ENCODE results near the gene PIP4K2A. TPM values are rescaled to one million over a fixed set of nuclear protein-coding genes. Genes with fewer than 3 reads are reported as not detected.

The PIP4K2A gene
- polyA plus RNA-seq, 4 donors: 4.5 to 11.3 (median 9.0) TPM

GRCh38 chr10:22708772-22709171 is 5.6 kb downstream of the PIP4K2A start:
- H3K4me1 ChIP-seq (ENCODE audit: control insufficient read depth in 3 of 3, insufficient read depth in 2 of 3, low read depth in 1 of 3, low read length in 2 of 3): peaks cover 0 to 5% (median 5%) of the 10 kb centered on the region in 3 donors
- H3K36me3 ChIP-seq (ENCODE audit: control insufficient read depth in 3 of 3, insufficient read depth in 2 of 3, low read depth in 1 of 3, low read length in 3 of 3): peaks cover 0 to 2% (median 0%) of the 10 kb centered on the region in 3 donors
- H3K27ac ChIP-seq (ENCODE audit: low read depth in 1 of 3, low read length in 2 of 3): no peak overlapping the region
- WGBS, 3 donors: 90 to 97% (median 91%) methylated on average over 1 of the region's 1 CpG
- H3K27me3 ChIP-seq (ENCODE audit: control insufficient read depth in 3 of 3, insufficient read depth in 3 of 3, low read length in 3 of 3): peaks cover 0 to 5% (median 0%) of the 10 kb centered on the region in 3 donors
- FAIRE-seq: no peak
- no peak overlapping the region for H3K4me3 ChIP-seq (ENCODE audit: low read depth in 1 of 3, low read length in 3 of 3)
- no peaks in the 10 kb centered on the region for H3K9me3 ChIP-seq (ENCODE audit: control insufficient read depth in 2 of 2, insufficient read depth in 1 of 2, low read depth in 1 of 2, low read length in 1 of 2)
- DNase-seq: no peak

GRCh38 chr10:22705527-22705926 is 8.9 kb downstream of the PIP4K2A start:
- Histone ChIP-seq H3K27ac (ENCODE audit: low read depth in 1 of 3, low read length in 2 of 3) (no peak overlapping the region), H3K4me3 (ENCODE audit: low read depth in 1 of 3, low read length in 3 of 3) (no peak overlapping the region), H3K4me1 (ENCODE audit: control insufficient read depth in 3 of 3, insufficient read depth in 2 of 3, low read depth in 1 of 3, low read length in 2 of 3) (peaks cover 0 to 13% (median under 1%) of the 10 kb centered on the region in 3 donors), H3K36me3 (ENCODE audit: control insufficient read depth in 3 of 3, insufficient read depth in 2 of 3, low read depth in 1 of 3, low read length in 3 of 3) (peaks cover 0 to 4% (median 0%) of the 10 kb centered on the region in 3 donors), H3K9me3 (ENCODE audit: control insufficient read depth in 2 of 2, insufficient read depth in 1 of 2, low read depth in 1 of 2, low read length in 1 of 2) (no peaks in the 10 kb centered on the region), H3K27me3 (ENCODE audit: control insufficient read depth in 3 of 3, insufficient read depth in 3 of 3, low read length in 3 of 3) (no peaks in the 10 kb centered on the region)
- FAIRE-seq (no peak), DNase-seq (no peak)
- WGBS, 3 donors: 90 to 92% (median 90%) methylated on average over 5 of the region's 5 CpGs

GRCh38 chr10:22704942-22705341 is 9.4 kb downstream of the PIP4K2A start:
- no peaks in the 10 kb centered on the region for H3K9me3 ChIP-seq (ENCODE audit: control insufficient read depth in 2 of 2, insufficient read depth in 1 of 2, low read depth in 1 of 2, low read length in 1 of 2)
- no peaks in the 10 kb centered on the region for H3K27me3 ChIP-seq (ENCODE audit: control insufficient read depth in 3 of 3, insufficient read depth in 3 of 3, low read length in 3 of 3)
- H3K27ac ChIP-seq (ENCODE audit: low read depth in 1 of 3, low read length in 2 of 3): no peak overlapping the region
- FAIRE-seq (no peak), DNase-seq (no peak)
- no peak overlapping the region for H3K4me3 ChIP-seq (ENCODE audit: low read depth in 1 of 3, low read length in 3 of 3)
- peaks cover 0 to 4% (median 0%) of the 10 kb centered on the region in 3 donors for H3K36me3 ChIP-seq (ENCODE audit: control insufficient read depth in 3 of 3, insufficient read depth in 2 of 3, low read depth in 1 of 3, low read length in 3 of 3)
- H3K4me1 ChIP-seq (ENCODE audit: control insufficient read depth in 3 of 3, insufficient read depth in 2 of 3, low read depth in 1 of 3, low read length in 2 of 3): peaks cover 0 to 9% (median 3%) of the 10 kb centered on the region in 3 donors
- WGBS, 3 donors: 72 to 86% (median 76%) methylated on average over 5 of the region's 5 CpGs

GRCh38 chr10:22704471-22704911 is 9.9 kb downstream of the PIP4K2A start:
- Histone ChIP-seq H3K27me3 (ENCODE audit: control insufficient read depth in 3 of 3, insufficient read depth in 3 of 3, low read length in 3 of 3) (no peaks in the 10 kb centered on the region), H3K27ac (ENCODE audit: low read depth in 1 of 3, low read length in 2 of 3) (peak overlapping the region in 1 of 3 donors; percentile 12), H3K4me1 (ENCODE audit: control insufficient read depth in 3 of 3, insufficient read depth in 2 of 3, low read depth in 1 of 3, low read length in 2 of 3) (peaks cover 0 to 8% (median 3%) of the 10 kb centered on the region in 3 donors), H3K4me3 (ENCODE audit: low read depth in 1 of 3, low read length in 3 of 3) (no peak overlapping the region), H3K9me3 (ENCODE audit: control insufficient read depth in 2 of 2, insufficient read depth in 1 of 2, low read depth in 1 of 2, low read length in 1 of 2) (no peaks in the 10 kb centered on the region), H3K36me3 (ENCODE audit: control insufficient read depth in 3 of 3, insufficient read depth in 2 of 3, low read depth in 1 of 3, low read length in 3 of 3) (peaks cover 0 to 4% (median 0%) of the 10 kb centered on the region in 3 donors)
- no peak for FAIRE-seq
- 65 to 84% (median 72%) methylated on average over 4 of the region's 4 CpGs for WGBS, 3 donors
- no peak for DNase-seq

GRCh38 chr10:22702348-22702747 is 12.0 kb downstream of the PIP4K2A start:
- H3K27me3 ChIP-seq (ENCODE audit: control insufficient read depth in 3 of 3, insufficient read depth in 3 of 3, low read length in 3 of 3): no peaks in the 10 kb centered on the region
- H3K4me1 ChIP-seq (ENCODE audit: control insufficient read depth in 3 of 3, insufficient read depth in 2 of 3, low read depth in 1 of 3, low read length in 2 of 3): peaks cover 2 to 12% (median 3%) of the 10 kb centered on the region in 3 donors
- H3K36me3 ChIP-seq (ENCODE audit: control insufficient read depth in 3 of 3, insufficient read depth in 2 of 3, low read depth in 1 of 3, low read length in 3 of 3): peaks cover 0 to 4% (median 0%) of the 10 kb centered on the region in 3 donors
- H3K27ac ChIP-seq (ENCODE audit: low read depth in 1 of 3, low read length in 2 of 3): no peak overlapping the region
- H3K9me3 ChIP-seq (ENCODE audit: control insufficient read depth in 2 of 2, insufficient read depth in 1 of 2, low read depth in 1 of 2, low read length in 1 of 2): no peaks in the 10 kb centered on the region
- H3K4me3 ChIP-seq (ENCODE audit: low read depth in 1 of 3, low read length in 3 of 3): no peak overlapping the region
- no peak for DNase-seq
- 69 to 83% (median 81%) methylated on average over 4 of the region's 4 CpGs for WGBS, 3 donors
- FAIRE-seq: no peak

GRCh38 chr10:22701132-22701826 is 13.1 kb downstream of the PIP4K2A start:
- Histone ChIP-seq H3K27ac (ENCODE audit: low read depth in 1 of 3, low read length in 2 of 3) (peak overlapping the region in 1 of 3 donors; percentile 5), H3K27me3 (ENCODE audit: control insufficient read depth in 3 of 3, insufficient read depth in 3 of 3, low read length in 3 of 3) (no peaks in the 10 kb centered on the region), H3K4me3 (ENCODE audit: low read depth in 1 of 3, low read length in 3 of 3) (no peak overlapping the region), H3K36me3 (ENCODE audit: control insufficient read depth in 3 of 3, insufficient read depth in 2 of 3, low read depth in 1 of 3, low read length in 3 of 3) (peaks cover 0 to 4% (median 0%) of the 10 kb centered on the region in 3 donors), H3K9me3 (ENCODE audit: control insufficient read depth in 2 of 2, insufficient read depth in 1 of 2, low read depth in 1 of 2, low read length in 1 of 2) (no peaks in the 10 kb centered on the region), H3K4me1 (ENCODE audit: control insufficient read depth in 3 of 3, insufficient read depth in 2 of 3, low read depth in 1 of 3, low read length in 2 of 3) (peaks cover 2 to 12% (median 3%) of the 10 kb centered on the region in 3 donors)
- no peak for DNase-seq
- FAIRE-seq: no peak
- 82 to 92% (median 85%) methylated on average over 4 of the region's 4 CpGs for WGBS, 3 donors

- Histone ChIP-seq H3K27ac (ENCODE audit: low read depth in 1 of 3, low read length in 2 of 3) (no peak overlapping the region), H3K36me3 (ENCODE audit: control insufficient read depth in 3 of 3, insufficient read depth in 2 of 3, low read depth in 1 of 3, low read length in 3 of 3) (peaks cover 0 to 3% (median 0%) of the 10 kb centered on the region in 3 donors), H3K4me3 (ENCODE audit: low read depth in 1 of 3, low read length in 3 of 3) (no peak overlapping the region), H3K9me3 (ENCODE audit: control insufficient read depth in 2 of 2, insufficient read depth in 1 of 2, low read depth in 1 of 2, low read length in 1 of 2) (no peaks in the 10 kb centered on the region), H3K4me1 (ENCODE audit: control insufficient read depth in 3 of 3, insufficient read depth in 2 of 3, low read depth in 1 of 3, low read length in 2 of 3) (peaks cover 2 to 12% (median 3%) of the 10 kb centered on the region in 3 donors), H3K27me3 (ENCODE audit: control insufficient read depth in 3 of 3, insufficient read depth in 3 of 3, low read length in 3 of 3) (no peaks in the 10 kb centered on the region)
- WGBS, 3 donors: 66 to 84% (median 69%) methylated on average over 5 of the region's 5 CpGs
- FAIRE-seq (no peak), DNase-seq (no peak)
These were observed 13.9 kb downstream of the PIP4K2A start for GRCh38 chr10:22700489-22700888.

GRCh38 chr10:22699976-22700375 is 14.4 kb downstream of the PIP4K2A start:
- no peak overlapping the region for H3K27ac ChIP-seq (ENCODE audit: low read depth in 1 of 3, low read length in 2 of 3)
- peaks cover 0 to 2% (median 0%) of the 10 kb centered on the region in 3 donors for H3K36me3 ChIP-seq (ENCODE audit: control insufficient read depth in 3 of 3, insufficient read depth in 2 of 3, low read depth in 1 of 3, low read length in 3 of 3)
- H3K27me3 ChIP-seq (ENCODE audit: control insufficient read depth in 3 of 3, insufficient read depth in 3 of 3, low read length in 3 of 3): no peaks in the 10 kb centered on the region
- no peaks in the 10 kb centered on the region for H3K9me3 ChIP-seq (ENCODE audit: control insufficient read depth in 2 of 2, insufficient read depth in 1 of 2, low read depth in 1 of 2, low read length in 1 of 2)
- DNase-seq: peak; percentile 45 to 85
- H3K4me3 ChIP-seq (ENCODE audit: low read depth in 1 of 3, low read length in 3 of 3): no peak overlapping the region
- WGBS, 3 donors: 28 to 59% (median 36%) methylated on average over 5 of the region's 5 CpGs
- H3K4me1 ChIP-seq (ENCODE audit: control insufficient read depth in 3 of 3, insufficient read depth in 2 of 3, low read depth in 1 of 3, low read length in 2 of 3): peaks cover 2 to 12% (median 3%) of the 10 kb centered on the region in 3 donors
- no peak for FAIRE-seq

Measured in small intestine (tissue), 7 donors.